HepG2 (cell line): ENCODE data around the gene SLC23A2. TPM values are rescaled to one million over a fixed set of nuclear protein-coding genes. Genes with fewer than 3 reads are reported as not detected.
A peak's percentile ranks its signal among the peaks of the same experiment; 100 is the strongest.

ENCODE experiments used
- AGO2 ChIP-seq: fragments of 200-400 bp; formaldehyde crosslinking; optimal IDR thresholded peaks from 2 replicates; pipeline ENCODE3; 2017; ENCODE audit warnings: mild to moderate bottlenecking, low read depth, low read length, moderate library complexity
- AHR ChIP-seq: IDR thresholded peaks from 2 replicates; pipeline ENCODE4 v1.6.1; 2018; ENCODE audit warnings: missing genetic modification reagents, missing compliant biosample characterization
- ATF1 ChIP-seq: IDR thresholded peaks from 2 replicates; pipeline ENCODE4 v1.6.1; 2016; ENCODE audit warnings: mild to moderate bottlenecking, control low read depth
- BHLHE40 ChIP-seq: IDR thresholded peaks from 2 replicates; pipeline ENCODE4 v1.6.1; 2011; ENCODE audit warnings: low read length, improper control_type of control experiment
- FOXA3 ChIP-seq: IDR thresholded peaks from 2 replicates; pipeline ENCODE4 v1.6.1; 2016; ENCODE audit warnings: missing genetic modification reagents, missing compliant biosample characterization
- FOXK2 ChIP-seq: fragments of 450-650 bp; IDR thresholded peaks from 2 replicates; pipeline ENCODE4 v1.6.1; 2016
- HOXA5 ChIP-seq: sonication (generic); formaldehyde crosslinking; IDR thresholded peaks from 2 replicates; pipeline ENCODE4 v1.4.0; 2020; ENCODE audit warnings: missing genetic modification reagents
- MAF1 ChIP-seq: sonication (generic); formaldehyde crosslinking; IDR thresholded peaks from 2 replicates; pipeline ENCODE4 v1.5.0; 2020; ENCODE audit warnings: missing genetic modification reagents, borderline replicate concordance
- NFIB ChIP-seq: sonication (generic); formaldehyde crosslinking; IDR thresholded peaks from 2 replicates; pipeline ENCODE4 v1.9.0; 2021; ENCODE audit warnings: missing genetic modification reagents, mild to moderate bottlenecking, borderline replicate concordance
- NR1H2 ChIP-seq: sonication (generic); formaldehyde crosslinking; IDR thresholded peaks from 2 replicates; pipeline ENCODE4 v1.8.1; 2022; ENCODE audit warnings: low read depth, missing genetic modification reagents, borderline replicate concordance
- NR2F6 ChIP-seq, 2 experiments: IDR thresholded peaks; 2 replicates each; pipeline ENCODE4 v1.6.1; 2016; ENCODE audit warnings: antibody characterized with exemption in 1 of 2, mild to moderate bottlenecking in 1 of 2
- RNF2 ChIP-seq: fragments of 450-650 bp; conservative IDR thresholded peaks from 2 replicates; pipeline ENCODE4 v1.6.1; 2016; ENCODE audit warnings: low read depth
- THAP11 ChIP-seq: IDR thresholded peaks from 2 replicates; pipeline ENCODE4 v1.6.1; 2016; ENCODE audit warnings: missing biosample characterization, missing genetic modification reagents
- THYN1 ChIP-seq: sonication (generic); formaldehyde crosslinking; IDR thresholded peaks from 2 replicates; pipeline ENCODE4 v1.8.1; 2023; ENCODE audit warnings: low read depth, mild to moderate bottlenecking, moderate library complexity, missing genetic modification reagents, borderline replicate concordance
- TOPORS ChIP-seq: sonication (generic); formaldehyde crosslinking; IDR thresholded peaks from 2 replicates; pipeline ENCODE4 v1.8.0; 2023; ENCODE audit warnings: mild to moderate bottlenecking, missing genetic modification reagents
- TP53 ChIP-seq: sonication (generic); formaldehyde crosslinking; conservative IDR thresholded peaks from 2 replicates; pipeline ENCODE4 v1.4.0; 2020; ENCODE audit warnings: missing genetic modification reagents
- ZMYM4 ChIP-seq: sonication (generic); formaldehyde crosslinking; IDR thresholded peaks from 2 replicates; pipeline ENCODE4 v1.8.1; 2023; ENCODE audit warnings: mild to moderate bottlenecking, missing genetic modification reagents
- ZNF230 ChIP-seq: sonication (generic); formaldehyde crosslinking; IDR thresholded peaks from 2 replicates; pipeline ENCODE4 v1.4.0; 2020; ENCODE audit warnings: mild to moderate bottlenecking, missing genetic modification reagents
- ZNF30 ChIP-seq: sonication (generic); formaldehyde crosslinking; IDR thresholded peaks from 2 replicates; pipeline ENCODE4 v1.5.0; 2020; ENCODE audit warnings: mild to moderate bottlenecking, missing genetic modification reagents
- ZNF563 ChIP-seq: sonication (generic); formaldehyde crosslinking; IDR thresholded peaks from 2 replicates; pipeline ENCODE4 v1.8.0; 2022; ENCODE audit warnings: mild to moderate bottlenecking, moderate library complexity, missing genetic modification reagents
- ZNF678 ChIP-seq: sonication (generic); formaldehyde crosslinking; IDR thresholded peaks from 2 replicates; pipeline ENCODE4 v1.4.0; 2020; ENCODE audit warnings: mild to moderate bottlenecking, missing genetic modification reagents
- ZNF800 ChIP-seq: sonication (generic); formaldehyde crosslinking; IDR thresholded peaks from 2 replicates; pipeline ENCODE4 v1.4.0; 2020; ENCODE audit warnings: missing genetic modification reagents
- ZSCAN25 ChIP-seq: sonication (generic); formaldehyde crosslinking; IDR thresholded peaks from 2 replicates; pipeline ENCODE4 v1.8.0; 2022; ENCODE audit warnings: mild to moderate bottlenecking, missing genetic modification reagents
- polyA plus RNA-seq, 8 experiments: library from polyadenylated mRNA; depleted of rRNA in 3 of 8; stranded (reverse) in 7 of 8; unstranded in 1 of 8; fragments of >200 nt; fragmentation: Illumina TruSeq in 4 of 8; extraction: Trizol in 4 of 8; gene quantifications; 2 replicates each; pipeline versions ENCODE4 v1.2.1 to v1.2.3, GENCODE V29; 2011 to 2016; ENCODE audit warnings: low read depth in 4 of 8, missing spikeins in 1 of 8, mixed read lengths in 1 of 8; ENCODE audit not compliant: insufficient read depth in 1 of 8
- total RNA-seq, 5 experiments: library from RNA; depleted of rRNA; stranded (reverse); fragments of >200 nt; fragmentation: Illumina TruSeq; extraction: Trizol; gene quantifications; 2 replicates each; pipeline ENCODE4 v1.2.3, GENCODE V29; 2016; ENCODE audit warnings: low read depth in 1 of 5
- TF ChIP-seq, protein P1 (sequence below): sonication (generic); formaldehyde crosslinking; IDR thresholded peaks from 2 replicates; pipeline ENCODE4 v1.8.0; 2022; ENCODE audit warnings: mild to moderate bottlenecking, missing genetic modification reagents
- TF ChIP-seq, protein P2 (sequence below): sonication (generic); formaldehyde crosslinking; IDR thresholded peaks from 2 replicates; pipeline ENCODE4 v1.5.0; 2020; ENCODE audit warnings: mild to moderate bottlenecking, missing genetic modification reagents

Gene SLC23A2
- total and polyA plus RNA-seq, 2 of the 13 experiments (the other 11 are each of a cell fraction or from before 2014, with no cell fraction given): 42.2 to 51.2 TPM

GRCh38 chr20:4961746-4962145 is 39.6 kb downstream of the SLC23A2 start (continued):
- no peak for TF ChIP-seq ZNF678 (CRISPR knock-in tag)
- no peak for TF ChIP-seq ZNF800 (CRISPR knock-in tag)
- no peak for TF ChIP-seq TP53 (CRISPR knock-in tag)
- TF ChIP-seq THYN1 (CRISPR knock-in tag): no peak
- no peak for TF ChIP-seq ZNF230 (CRISPR knock-in tag)
- no peak for TF ChIP-seq RNF2
- peak; percentile 20; the same call in 1 of the 2 replicates for TF ChIP-seq NR1H2
- TF ChIP-seq TOPORS: peak; percentile 41; the same call in 1 of the 2 replicates
- TF ChIP-seq, protein P1, sequence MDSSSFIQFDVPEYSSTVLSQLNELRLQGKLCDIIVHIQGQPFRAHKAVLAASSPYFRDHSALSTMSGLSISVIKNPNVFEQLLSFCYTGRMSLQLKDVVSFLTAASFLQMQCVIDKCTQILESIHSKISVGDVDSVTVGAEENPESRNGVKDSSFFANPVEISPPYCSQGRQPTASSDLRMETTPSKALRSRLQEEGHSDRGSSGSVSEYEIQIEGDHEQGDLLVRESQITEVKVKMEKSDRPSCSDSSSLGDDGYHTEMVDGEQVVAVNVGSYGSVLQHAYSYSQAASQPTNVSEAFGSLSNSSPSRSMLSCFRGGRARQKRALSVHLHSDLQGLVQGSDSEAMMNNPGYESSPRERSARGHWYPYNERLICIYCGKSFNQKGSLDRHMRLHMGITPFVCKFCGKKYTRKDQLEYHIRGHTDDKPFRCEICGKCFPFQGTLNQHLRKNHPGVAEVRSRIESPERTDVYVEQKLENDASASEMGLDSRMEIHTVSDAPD: no peak; the same call in 1 of the 2 replicates
- no peak for TF ChIP-seq AGO2
- TF ChIP-seq BHLHE40: no peak
- TF ChIP-seq FOXA3: peak; percentile 96
- no peak; the same call in 1 of the 2 replicates for TF ChIP-seq AHR (CRISPR knock-in tag)
- no peak for TF ChIP-seq ZNF563 (CRISPR knock-in tag)
- no peak for TF ChIP-seq ZNF30
- peak; percentile 87 for TF ChIP-seq THAP11
- TF ChIP-seq FOXK2: no peak
- TF ChIP-seq ZMYM4 (CRISPR knock-in tag): peak; percentile 91
- TF ChIP-seq, protein P2, sequence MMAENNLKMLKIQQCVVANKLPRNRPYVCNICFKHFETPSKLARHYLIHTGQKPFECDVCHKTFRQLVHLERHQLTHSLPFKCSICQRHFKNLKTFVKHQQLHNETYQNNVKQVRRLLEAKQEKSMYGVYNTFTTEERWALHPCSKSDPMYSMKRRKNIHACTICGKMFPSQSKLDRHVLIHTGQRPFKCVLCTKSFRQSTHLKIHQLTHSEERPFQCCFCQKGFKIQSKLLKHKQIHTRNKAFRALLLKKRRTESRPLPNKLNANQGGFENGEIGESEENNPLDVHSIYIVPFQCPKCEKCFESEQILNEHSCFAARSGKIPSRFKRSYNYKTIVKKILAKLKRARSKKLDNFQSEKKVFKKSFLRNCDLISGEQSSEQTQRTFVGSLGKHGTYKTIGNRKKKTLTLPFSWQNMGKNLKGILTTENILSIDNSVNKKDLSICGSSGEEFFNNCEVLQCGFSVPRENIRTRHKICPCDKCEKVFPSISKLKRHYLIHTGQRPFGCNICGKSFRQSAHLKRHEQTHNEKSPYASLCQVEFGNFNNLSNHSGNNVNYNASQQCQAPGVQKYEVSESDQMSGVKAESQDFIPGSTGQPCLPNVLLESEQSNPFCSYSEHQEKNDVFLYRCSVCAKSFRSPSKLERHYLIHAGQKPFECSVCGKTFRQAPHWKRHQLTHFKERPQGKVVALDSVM (CRISPR knock-in tag): peak; percentile 73
- TF ChIP-seq NR2F6 (IDR thresholded peaks at IDR 0.05): peak; percentile 97
- peak; percentile 99 for TF ChIP-seq NR2F6 (CRISPR knock-in tag; IDR thresholded peaks at IDR 0.05)
- TF ChIP-seq HOXA5 (CRISPR knock-in tag): peak; percentile 77
- no peak for TF ChIP-seq MAF1
- TF ChIP-seq NFIB (CRISPR knock-in tag): no peak
- TF ChIP-seq ATF1: 0 out of 2 replicates have a peak, but pooled peaks have one; percentile 74
- peak; percentile 74; the same call in 1 of the 2 replicates for TF ChIP-seq ZSCAN25 (CRISPR knock-in tag)
